MM.1S (cell line): ENCODE data around the gene GPRC5D.

Source experiments
- DNase-seq: peaks from one replicate; pipeline ENCODE4 v3.0.0-alpha.2; 2015
- H2AFZ ChIP-seq: fragments of 300-600 bp; sonication (generic); 2 replicates; pipeline ENCODE4 v1.6.0; 2016; ENCODE audit warnings: antibody characterized with exemption, low read length
- H3F3A ChIP-seq: fragments of 300-600 bp; sonication (generic); 2 replicates; pipeline ENCODE4 v1.6.1; 2016; ENCODE audit warnings: mild to moderate bottlenecking, antibody characterized with exemption, low read length, moderate library complexity, mixed read lengths; ENCODE audit not compliant: insufficient read depth
- H3K27ac ChIP-seq: fragments of 300-600 bp; sonication (generic); 2 replicates; pipeline ENCODE4 v1.5.1; 2016; ENCODE audit warnings: mild to moderate bottlenecking, low read length
- H3K27me3 ChIP-seq: fragments of 300-600 bp; sonication (generic); replicated peaks from 2 replicates; pipeline ENCODE4 v1.6.0; 2016; ENCODE audit warnings: low read length; ENCODE audit not compliant: insufficient read depth
- H3K36me3 ChIP-seq: fragments of 300-600 bp; sonication (generic); replicated peaks from 2 replicates; pipeline ENCODE4 v1.6.1; 2016; ENCODE audit warnings: mild to moderate bottlenecking, low read length, mixed read lengths; ENCODE audit not compliant: insufficient read depth
- H3K4me1 ChIP-seq: fragments of 300-600 bp; sonication (generic); 2 replicates; pipeline ENCODE4 v1.6.1; 2016; ENCODE audit warnings: low read length, mixed read lengths
- H3K4me2 ChIP-seq: fragments of 300-600 bp; sonication (generic); 2 replicates; pipeline ENCODE4 v1.6.0; 2016; ENCODE audit warnings: low read depth, low read length
- H3K4me3 ChIP-seq: fragments of 300-600 bp; sonication (generic); 2 replicates; pipeline ENCODE4 v1.5.1; 2016; ENCODE audit warnings: low read length, mixed read lengths
- H3K79me2 ChIP-seq: fragments of 300-600 bp; sonication (generic); 2 replicates; pipeline ENCODE4 v1.6.1; 2016; ENCODE audit warnings: mixed run types, low read length, mixed read lengths
- H3K9ac ChIP-seq: fragments of 300-600 bp; sonication (generic); 2 replicates; pipeline ENCODE4 v1.6.1; 2016; ENCODE audit warnings: low read length, mixed read lengths
- H3K9me2 ChIP-seq: fragments of 300-600 bp; sonication (generic); replicated peaks from 2 replicates; pipeline ENCODE4 v1.6.1; 2016; ENCODE audit warnings: mild to moderate bottlenecking, low read length, mixed read lengths; ENCODE audit not compliant: insufficient read depth
- H3K9me3 ChIP-seq: fragments of 300-600 bp; sonication (generic); replicated peaks from 2 replicates; pipeline ENCODE4 v1.6.1; 2016; ENCODE audit warnings: mild to moderate bottlenecking, low read length, mixed read lengths; ENCODE audit not compliant: insufficient read depth
- H4K20me1 ChIP-seq: fragments of 300-600 bp; sonication (generic); 2 replicates; pipeline ENCODE4 v1.6.1; 2016; ENCODE audit warnings: mild to moderate bottlenecking, low read length, moderate library complexity, mixed read lengths; ENCODE audit not compliant: insufficient read depth
- CTCF ChIP-seq: fragments of 300-600 bp; sonication (generic); IDR thresholded peaks from 2 replicates; pipeline ENCODE4 v1.5.1; 2016; ENCODE audit warnings: antibody characterized with exemption, low read length, mixed read lengths
- EZH2 ChIP-seq: fragments of 300-600 bp; sonication (generic); optimal IDR thresholded peaks from 2 replicates; pipeline ENCODE3; 2017; ENCODE audit warnings: low read depth, mild to moderate bottlenecking, antibody characterized with exemption, low read length, mixed read lengths
- EZH2phosphoT487 ChIP-seq: fragments of 300-600 bp; sonication (generic); IDR thresholded peaks from 2 replicates; pipeline ENCODE4 v1.6.1; 2018; ENCODE audit warnings: antibody characterized with exemption, low read length

Gene GPRC5D

GRCh38 chr12:12922191-12922616 lies 29.8 kb downstream of the GPRC5D start:
- H4K20me1 ChIP-seq, result no peaks in the 10 kb centered on the region
- DNase-seq, result no peak
- H3K9me2 ChIP-seq, result no peaks in the 10 kb centered on the region
- H3K9ac ChIP-seq, result no peak overlapping the region
- TF ChIP-seq CTCF, result no peak
- no peaks in the 10 kb centered on the region for H3K4me1 ChIP-seq
- H3K27me3 ChIP-seq, result no peaks in the 10 kb centered on the region
- H3K4me2 ChIP-seq, result no peak overlapping the region
- H2AFZ ChIP-seq, result no peak overlapping the region
- H3K36me3 ChIP-seq, result no peaks in the 10 kb centered on the region
- H3F3A ChIP-seq, result no peaks in the 10 kb centered on the region
- H3K27ac ChIP-seq, result no peak overlapping the region
- H3K79me2 ChIP-seq, result no peaks in the 10 kb centered on the region
- no peak overlapping the region for H3K4me3 ChIP-seq
- H3K9me3 ChIP-seq, result no peaks in the 10 kb centered on the region

- Histone ChIP-seq H3K9me3 (no peaks in the 10 kb centered on the region), H3K4me1 (peaks cover 3% of the 10 kb centered on the region)
- TF ChIP-seq EZH2phosphoT487 (no peak), EZH2 (no peak), CTCF (no peak)
Measured at GRCh38 chr12:12919666-12920435, 32.1 kb downstream of the GPRC5D start.

GRCh38 chr12:12918781-12919389 lies 33.1 kb downstream of the GPRC5D start:
- H3K9me2 ChIP-seq, result no peaks in the 10 kb centered on the region
- H3K27me3 ChIP-seq, result no peaks in the 10 kb centered on the region
- no peak overlapping the region for H3K4me3 ChIP-seq
- H4K20me1 ChIP-seq, result no peaks in the 10 kb centered on the region
- DNase-seq, result no peak
- no peaks in the 10 kb centered on the region for H3K36me3 ChIP-seq
- no peak overlapping the region for H2AFZ ChIP-seq
- H3K9ac ChIP-seq, result no peak overlapping the region
- H3K9me3 ChIP-seq, result no peaks in the 10 kb centered on the region
- no peaks in the 10 kb centered on the region for H3F3A ChIP-seq
- peaks cover 3% of the 10 kb centered on the region for H3K4me1 ChIP-seq
- no peak overlapping the region for H3K4me2 ChIP-seq
- TF ChIP-seq CTCF (no peak), EZH2 (no peak), EZH2phosphoT487 (no peak)
- H3K27ac ChIP-seq, result no peak overlapping the region
- no peaks in the 10 kb centered on the region for H3K79me2 ChIP-seq

More at GRCh38 chr12:12919666-12920435, 32.1 kb downstream of the GPRC5D start:
- no peak for DNase-seq
- H3K4me3 ChIP-seq, result no peak overlapping the region
- no peaks in the 10 kb centered on the region for H3K27me3 ChIP-seq
- no peaks in the 10 kb centered on the region for H3K36me3 ChIP-seq
- no peak overlapping the region for H3K4me2 ChIP-seq
- no peaks in the 10 kb centered on the region for H3K9me2 ChIP-seq
- no peaks in the 10 kb centered on the region for H4K20me1 ChIP-seq
- H3K79me2 ChIP-seq, result no peaks in the 10 kb centered on the region
- H3F3A ChIP-seq, result no peaks in the 10 kb centered on the region
- no peak overlapping the region for H3K27ac ChIP-seq
- H2AFZ ChIP-seq, result no peak overlapping the region
- H3K9ac ChIP-seq, result no peak overlapping the region
